GM18508 (cell line): Measurements from ENCODE around the gene ZCWPW1.
"Not testable (repeated sequence)": the region's sequence is repeated elsewhere in the genome, so short reads cannot be mapped to it uniquely, and the experiment has no call there.

Source experiments
- ATAC-seq: cut with Tn5 transposase; IDR thresholded peaks from one replicate; pipeline ENCODE4 v1.9.1; 2021; ENCODE audit warnings: moderate number of reproducible peaks; ENCODE audit not compliant: insufficient read depth, unreplicated experiment

ZCWPW1 gene

GRCh38 chr7:100360135-100360854 is 68.2 kb downstream of the ZCWPW1 start:
- ATAC-seq, result no peak

- ATAC-seq, result no peak
Measured at GRCh38 chr7:100358857-100359212, 69.7 kb downstream of the ZCWPW1 start.

- no peak for ATAC-seq
Measured at GRCh38 chr7:100358027-100358856, 70.3 kb downstream of the ZCWPW1 start, which contains the start of gene PILRB. Gene PILRB (plus strand): TSS chr7:100358117. CDS start chr7:100358303, 186 bp downstream.

GRCh38 chr7:100357131-100357561 is 71.4 kb downstream of the ZCWPW1 start:
- ATAC-seq, result no peak

- ATAC-seq, result no peak
Measured at GRCh38 chr7:100356416-100357068, 72.0 kb downstream of the ZCWPW1 start.

GRCh38 chr7:100353685-100354330 is 74.7 kb downstream of the ZCWPW1 start:
- no peak for ATAC-seq

- no peak for ATAC-seq
Measured at GRCh38 chr7:100352984-100353684, 75.4 kb downstream of the ZCWPW1 start.

GRCh38 chr7:100352230-100352781 is 76.2 kb downstream of the ZCWPW1 start:
- not testable (repeated sequence) for ATAC-seq

- ATAC-seq, result no peak
Measured at GRCh38 chr7:100351657-100352058, 76.8 kb downstream of the ZCWPW1 start.
